OCI-LY7 (cell line): ENCODE data around the gene KCNJ15. TPM values are rescaled to one million over a fixed set of nuclear protein-coding genes. Genes with fewer than 3 reads are reported as not detected.

Experiments
- BruUV-seq: library from RNA; stranded (reverse); fragments of 400-500 nt; replicated peaks from 2 replicates; lab custom pipeline; 2021; lab: Mats Ljungman, UMichigan
- CTCF ChIA-PET: fragments of 300-600 bp; sonication (Branson Sonifier 250); formaldehyde crosslinking; loops from one replicate; lab custom pipeline; 2022; ENCODE audit warnings: antibody characterized with exemption; ENCODE audit not compliant: unreplicated experiment; lab: Charles Lee
- POLR2A ChIA-PET: fragments of 300-600 bp; sonication (Branson Sonifier 250); formaldehyde crosslinking; loops from one replicate; lab custom pipeline; 2022; ENCODE audit warnings: antibody characterized with exemption; lab: Charles Lee
- DNase-seq: peaks from one replicate; pipeline ENCODE4 v3.0.0-alpha.2; 2015; ENCODE audit warnings: low spot score
- H2AFZ ChIP-seq: fragments of 200-600 bp; sonication (generic), shearing (Covaris generic); 2 replicates; pipeline ENCODE4 v1.6.1; 2014; ENCODE audit warnings: mild to moderate bottlenecking, antibody characterized with exemption, low read length, moderate library complexity
- H3K27ac ChIP-seq: fragments of 200-600 bp; sonication (generic); 2 replicates; pipeline ENCODE4 v1.5.1; 2014; ENCODE audit warnings: mixed run types, low read depth, mild to moderate bottlenecking, moderate library complexity, low read length, inconsistent platforms; ENCODE audit not compliant: poor library complexity, severe bottlenecking
- H3K36me3 ChIP-seq: fragments of 200-600 bp; sonication (generic); 2 replicates; pipeline ENCODE4 v1.6.1; 2014; ENCODE audit warnings: mild to moderate bottlenecking, antibody characterized with exemption, low read length, moderate library complexity, mixed read lengths; ENCODE audit not compliant: insufficient read depth
- H3K4me1 ChIP-seq: fragments of 200-600 bp; sonication (generic); 2 replicates; pipeline ENCODE4 v1.5.1; 2014; ENCODE audit warnings: mild to moderate bottlenecking, low read length; ENCODE audit not compliant: insufficient read depth, poor library complexity, severe bottlenecking
- H3K4me2 ChIP-seq: fragments of 200-600 bp; sonication (generic); 2 replicates; pipeline ENCODE4 v1.6.1; 2014; ENCODE audit warnings: mild to moderate bottlenecking, low read length
- H3K4me3 ChIP-seq: fragments of 200-600 bp; sonication (generic); 2 replicates; pipeline ENCODE4 v1.5.1; 2014; ENCODE audit warnings: mild to moderate bottlenecking, low read depth, low read length; ENCODE audit not compliant: poor library complexity, severe bottlenecking
- H3K79me2 ChIP-seq: fragments of 200-600 bp; sonication (generic); 2 replicates; pipeline ENCODE4 v1.6.1; 2016; ENCODE audit warnings: low read depth, mild to moderate bottlenecking, low read length, moderate library complexity, mixed read lengths; ENCODE audit not compliant: insufficient read depth
- H3K9me2 ChIP-seq: fragments of 200-600 bp; sonication (generic); 2 replicates; pipeline ENCODE4 v1.6.1; 2016; ENCODE audit warnings: mild to moderate bottlenecking, low read length, mixed read lengths; ENCODE audit not compliant: insufficient read depth
- H3K9me3 ChIP-seq: fragments of 200-600 bp; sonication (generic); 2 replicates; pipeline ENCODE4 v1.6.1; 2014; ENCODE audit warnings: mild to moderate bottlenecking, mixed run types, low read length, mixed read lengths
- H4K20me1 ChIP-seq: fragments of 200-600 bp; sonication (generic); 2 replicates; pipeline ENCODE4 v1.6.1; 2014; ENCODE audit warnings: mild to moderate bottlenecking, antibody characterized with exemption, low read length, moderate library complexity, mixed read lengths; ENCODE audit not compliant: insufficient read depth
- CTCF ChIP-seq: fragments of 200-600 bp; sonication (generic); conservative IDR thresholded peaks from 2 replicates; pipeline ENCODE4 v1.5.1; 2014; ENCODE audit warnings: mild to moderate bottlenecking, antibody characterized with exemption, low read length, moderate library complexity, mixed read lengths
- EZH2phosphoT487 ChIP-seq: fragments of 200-600 bp; sonication (generic); IDR thresholded peaks from 2 replicates; pipeline ENCODE4 v1.6.1; 2018; ENCODE audit warnings: low read depth, borderline replicate concordance, mild to moderate bottlenecking, mixed run types, antibody characterized with exemption, low read length, moderate library complexity, mixed read lengths
- intact Hi-C: fragments of 100-400 bp; cut with micrococcal nuclease; formaldehyde crosslinking; loops from one replicate; pipeline ENCODE4 v1.10.0; 2022; ENCODE audit not compliant: unreplicated experiment
- total RNA-seq, 2 experiments: library from RNA; depleted of rRNA in 1 of 2; stranded (reverse); fragments of >200 nt in 1 of 2; shearing (Covaris generic) in 1 of 2; gene quantifications; 2 replicates each; pipeline ENCODE4 v1.2.3, GENCODE V29; 2014 to 2022

KCNJ15 gene
- total RNA-seq, 2 experiments from 2014 or later = not detected

- DNase-seq = no peak
- no TSS peak for BruUV-seq
- Histone ChIP-seq H3K4me3 (no peak overlapping the region), H3K9me2 (no peaks in the 10 kb centered on the region), H4K20me1 (no peaks in the 10 kb centered on the region), H3K27ac (no peak overlapping the region), H3K36me3 (no peaks in the 10 kb centered on the region), H3K9me3 (no peaks in the 10 kb centered on the region), H3K4me1 (no peaks in the 10 kb centered on the region), H3K4me2 (no peak overlapping the region), H3K79me2 (no peaks in the 10 kb centered on the region), H2AFZ (no peak overlapping the region)
- ChIA-PET CTCF (no interaction called here), POLR2A (no interaction called here)
- TF ChIP-seq EZH2phosphoT487 (no peak), CTCF (no peak)
- intact Hi-C loops = no loop called here
Observed at GRCh38 chr21:38250991-38251418, 5.8 kb upstream of the KCNJ15 start.

GRCh38 chr21:38254970-38255369 is 1.8 kb upstream of the KCNJ15 start:
- H3K27ac ChIP-seq = no peak overlapping the region
- H3K9me3 ChIP-seq = no peaks in the 10 kb centered on the region
- no peaks in the 10 kb centered on the region for H3K36me3 ChIP-seq
- POLR2A ChIA-PET = interaction anchor here (0.5 to 0.9 kb wide), 4 partner anchors 15 to 724 kb away, joined by 3 to 4 read pairs (median 3); no protein-coding TSS in a partner anchor
- H3K4me3 ChIP-seq = no peak overlapping the region
- no peak overlapping the region for H3K4me2 ChIP-seq
- no peak overlapping the region for H2AFZ ChIP-seq
- intact Hi-C loops = no loop called here
- no peak for DNase-seq
- BruUV-seq = no TSS peak
- CTCF ChIA-PET = no interaction called here
- no peaks in the 10 kb centered on the region for H3K4me1 ChIP-seq
- no peaks in the 10 kb centered on the region for H4K20me1 ChIP-seq
- H3K79me2 ChIP-seq = no peaks in the 10 kb centered on the region
- TF ChIP-seq CTCF (no peak), EZH2phosphoT487 (no peak)
- H3K9me2 ChIP-seq = no peaks in the 10 kb centered on the region

GRCh38 chr21:38255571-38256117 is 1.1 kb upstream of the KCNJ15 start:
- DNase-seq = no peak
- H2AFZ ChIP-seq = no peak overlapping the region
- no peaks in the 10 kb centered on the region for H3K79me2 ChIP-seq
- H4K20me1 ChIP-seq = no peaks in the 10 kb centered on the region
- no peak overlapping the region for H3K4me3 ChIP-seq
- H3K9me2 ChIP-seq = no peaks in the 10 kb centered on the region
- no peaks in the 10 kb centered on the region for H3K4me1 ChIP-seq
- ChIA-PET CTCF (no interaction called here), POLR2A (no interaction called here)
- no peak overlapping the region for H3K4me2 ChIP-seq
- TF ChIP-seq EZH2phosphoT487 (no peak), CTCF (no peak)
- H3K27ac ChIP-seq = no peak overlapping the region
- no peaks in the 10 kb centered on the region for H3K9me3 ChIP-seq
- no peaks in the 10 kb centered on the region for H3K36me3 ChIP-seq
- no TSS peak for BruUV-seq
- intact Hi-C loops = no loop called here
